Measurements from ENCODE around the gene ACSF3. TPM values are rescaled to one million over a fixed set of nuclear protein-coding genes. Genes with fewer than 3 reads are reported as not detected.

Gene ACSF3
- total RNA-seq, 1 experiment from 2014 or later: 34.0 TPM

GRCh38 chr16:89058812-89059211 is 34.8 kb upstream of the ACSF3 start:
- Histone ChIP-seq H3K9me3 (ENCODE audit: insufficient read depth, low read depth) (no peaks in the 10 kb centered on the region), H3K4me2 (no peak overlapping the region), H4K20me1 (ENCODE audit: insufficient read depth) (no peaks in the 10 kb centered on the region), H3K27me3 (ENCODE audit: insufficient read depth, low read depth) (peaks cover 55% of the 10 kb centered on the region), H3K79me2 (ENCODE audit: low read depth) (no peaks in the 10 kb centered on the region), H2AFZ (no peak overlapping the region), H3K4me3 (no peak overlapping the region), H3K9me2 (ENCODE audit: insufficient read depth) (no peaks in the 10 kb centered on the region), H3K27ac (no peak overlapping the region), H3F3A (ENCODE audit: insufficient read depth, low read depth) (no peaks in the 10 kb centered on the region), H3K36me3 (ENCODE audit: low read depth) (no peaks in the 10 kb centered on the region), H3K4me1 (replicated peaks; ENCODE audit: insufficient read depth) (no peaks in the 10 kb centered on the region)
- intact Hi-C loops (cut with micrococcal nuclease; ENCODE audit: unreplicated experiment): loop anchor here (10.0 kb wide), 1 partner anchor 134 kb away; no protein-coding TSS in a partner anchor
- ChIA-PET CTCF (no interaction called here), POLR2A (ENCODE audit: unreplicated experiment) (no interaction called here)
- BruUV-seq (replicated peaks): no TSS peak
- DNase-seq: no peak
- TF ChIP-seq EZH2 (IDR thresholded peaks at IDR 0.05; ENCODE audit: low read depth) (no peak), CTCF (conservative IDR thresholded peaks at IDR 0.05) (no peak)

GRCh38 chr16:89060207-89060794 is 33.4 kb upstream of the ACSF3 start:
- ChIA-PET POLR2A (ENCODE audit: unreplicated experiment) (no interaction called here), CTCF (interaction anchor here (0.6 kb wide), 1 partner anchor 21 kb away, joined by 18 read pairs; no protein-coding TSS in a partner anchor)

GRCh38 chr16:89061086-89061485 is 32.6 kb upstream of the ACSF3 start:
- H3F3A ChIP-seq (ENCODE audit: insufficient read depth, low read depth): no peaks in the 10 kb centered on the region

More at GRCh38 chr16:89060207-89060794, 33.4 kb upstream of the ACSF3 start:
- Histone ChIP-seq H2AFZ (no peak overlapping the region), H3K4me1 (replicated peaks; ENCODE audit: insufficient read depth) (no peaks in the 10 kb centered on the region), H3K9me3 (ENCODE audit: insufficient read depth, low read depth) (no peaks in the 10 kb centered on the region), H4K20me1 (ENCODE audit: insufficient read depth) (no peaks in the 10 kb centered on the region), H3K27ac (no peak overlapping the region), H3K36me3 (ENCODE audit: low read depth) (no peaks in the 10 kb centered on the region), H3K4me3 (no peak overlapping the region), H3F3A (ENCODE audit: insufficient read depth, low read depth) (no peaks in the 10 kb centered on the region), H3K27me3 (ENCODE audit: insufficient read depth, low read depth) (peaks cover 59% of the 10 kb centered on the region), H3K79me2 (ENCODE audit: low read depth) (no peaks in the 10 kb centered on the region), H3K9me2 (ENCODE audit: insufficient read depth) (no peaks in the 10 kb centered on the region), H3K4me2 (no peak overlapping the region)
- no peak for TF ChIP-seq CTCF (conservative IDR thresholded peaks at IDR 0.05)
- no peak for TF ChIP-seq EZH2 (IDR thresholded peaks at IDR 0.05; ENCODE audit: low read depth)
- no TSS peak for BruUV-seq (replicated peaks)
- DNase-seq: no peak
- intact Hi-C loops (cut with micrococcal nuclease; ENCODE audit: unreplicated experiment): no loop called here

More at GRCh38 chr16:89061086-89061485, 32.6 kb upstream of the ACSF3 start:
- no peaks in the 10 kb centered on the region for H3K9me2 ChIP-seq (ENCODE audit: insufficient read depth)
- no peak overlapping the region for H3K4me3 ChIP-seq
- CTCF ChIA-PET: no interaction called here
- H3K4me2 ChIP-seq: no peak overlapping the region
- no peaks in the 10 kb centered on the region for H3K4me1 ChIP-seq (replicated peaks; ENCODE audit: insufficient read depth)
- POLR2A ChIA-PET (ENCODE audit: unreplicated experiment): no interaction called here
- no peaks in the 10 kb centered on the region for H3K36me3 ChIP-seq (ENCODE audit: low read depth)
- H3K79me2 ChIP-seq (ENCODE audit: low read depth): no peaks in the 10 kb centered on the region
- no TSS peak for BruUV-seq (replicated peaks)
- H3K27ac ChIP-seq: no peak overlapping the region
- no peaks in the 10 kb centered on the region for H3K9me3 ChIP-seq (ENCODE audit: insufficient read depth, low read depth)
- no peaks in the 10 kb centered on the region for H4K20me1 ChIP-seq (ENCODE audit: insufficient read depth)
- H2AFZ ChIP-seq: no peak overlapping the region
- no peak for DNase-seq
- TF ChIP-seq CTCF (conservative IDR thresholded peaks at IDR 0.05) (no peak), EZH2 (IDR thresholded peaks at IDR 0.05; ENCODE audit: low read depth) (no peak)
- H3K27me3 ChIP-seq (ENCODE audit: insufficient read depth, low read depth): peaks cover 60% of the 10 kb centered on the region
- intact Hi-C loops (cut with micrococcal nuclease; ENCODE audit: unreplicated experiment): no loop called here

Measured in PC-9 (cell line).